T-helper 17 cell (primary cell): Measurements from ENCODE around the gene TEX52. TPM values are rescaled to one million over a fixed set of nuclear protein-coding genes. Genes with fewer than 3 reads are reported as not detected.
A peak's percentile ranks its signal among the peaks of the same experiment; 100 is the strongest.

ENCODE experiments used
- ATAC-seq: fragments of 150-1000 bp; cut with Tn5 transposase; 2 replicates; pipeline ENCODE4 v1.10.0; 2021; ENCODE audit warnings: mild to moderate bottlenecking, moderate library complexity
- DNase-seq, 3 donors: peaks; one replicate each; pipeline versions ENCODE4 v3.0.0 to v3.0.0-alpha.2; 2020 to 2021
- H3K9me3 ChIP-seq: one replicate; pipeline ENCODE4 v1.7.0; 2013; ENCODE audit warnings: low read length, mild to moderate bottlenecking; ENCODE audit not compliant: control insufficient read depth, poor library complexity, severe bottlenecking
- H3K27ac Mint-ChIP-seq: one replicate; pipeline ENCODE4 v1.8.0; 2022; ENCODE audit warnings: mild to moderate bottlenecking, moderate library complexity, mixed read lengths
- H3K27me3 Mint-ChIP-seq: one replicate; pipeline ENCODE4 v1.8.0; 2022; ENCODE audit warnings: mixed read lengths
- H3K36me3 Mint-ChIP-seq: one replicate; pipeline ENCODE4 v1.8.0; 2022; ENCODE audit warnings: low read depth, mixed read lengths
- H3K4me1 Mint-ChIP-seq: one replicate; pipeline ENCODE4 v1.8.0; 2022; ENCODE audit warnings: mild to moderate bottlenecking, mixed read lengths
- H3K4me3 Mint-ChIP-seq: one replicate; pipeline ENCODE4 v1.8.0; 2022; ENCODE audit warnings: mild to moderate bottlenecking, moderate library complexity, mixed read lengths
- total RNA-seq, 4 donors: library from RNA in 2 of 4; stranded (reverse) in 2 of 4; gene quantifications; one replicate each; pipeline ENCODE4 v1.2.3 and lab custom pipeline; 2022 to 2026

Gene TEX52
- total RNA-seq, 2 donors from 2014 or later, result not detected

GRCh38 chr12:2813214-2814185, 43.3 kb downstream of the TEX52 start:
- DNase-seq (peak in 1 of 3 donors; percentile 21), ATAC-seq (peak; percentile 14)
- Mint-ChIP-seq H3K27ac (peak overlapping the region; percentile 98), H3K4me1 (peaks cover 26% of the 10 kb centered on the region), H3K36me3 (peaks cover 5% of the 10 kb centered on the region), H3K27me3 (no peaks in the 10 kb centered on the region), H3K4me3 (peak overlapping the region; percentile 99)
- H3K9me3 ChIP-seq, result no peaks in the 10 kb centered on the region

GRCh38 chr12:2812290-2813213, 44.3 kb downstream of the TEX52 start, which contains the start of gene ITFG2:
Gene ITFG2, plus strand, starts transcription at chr12:2812668. Its CDS starts 93 bp downstream, at chr12:2812761.
- no peaks in the 10 kb centered on the region for H3K9me3 ChIP-seq
- Mint-ChIP-seq H3K36me3 (peaks cover 3% of the 10 kb centered on the region), H3K27me3 (no peaks in the 10 kb centered on the region), H3K27ac (peak within 1 kb of the TSS; percentile 98), H3K4me1 (peaks cover 26% of the 10 kb centered on the region), H3K4me3 (peak within 1 kb of the TSS; percentile 99)
- DNase-seq (peak; percentile 82 to 88 (median 88)), ATAC-seq (peak; percentile 94)

GRCh38 chr12:2811801-2812200, 45.0 kb downstream of the TEX52 start:
- peak overlapping the region; percentile 98 for H3K27ac Mint-ChIP-seq
- peaks cover 26% of the 10 kb centered on the region for H3K4me1 Mint-ChIP-seq
- H3K9me3 ChIP-seq, result no peaks in the 10 kb centered on the region
- H3K27me3 Mint-ChIP-seq, result no peaks in the 10 kb centered on the region
- DNase-seq, result no peak
- peaks cover 3% of the 10 kb centered on the region for H3K36me3 Mint-ChIP-seq
- H3K4me3 Mint-ChIP-seq, result no peak overlapping the region
- no peak for ATAC-seq

- Mint-ChIP-seq H3K4me3 (no peak overlapping the region), H3K4me1 (peaks cover 7% of the 10 kb centered on the region)
- no peak for ATAC-seq
These were observed 50.1 kb downstream of the TEX52 start for GRCh38 chr12:2806700-2807099.

GRCh38 chr12:2805143-2805520, 51.7 kb downstream of the TEX52 start:
- H3K27ac Mint-ChIP-seq, result peak overlapping the region; percentile 14
- H3K4me3 Mint-ChIP-seq, result no peak overlapping the region
- no peaks in the 10 kb centered on the region for H3K9me3 ChIP-seq
- no peak for ATAC-seq
- DNase-seq, result no peak
- peaks cover 3% of the 10 kb centered on the region for H3K4me1 Mint-ChIP-seq
- H3K27me3 Mint-ChIP-seq, result no peaks in the 10 kb centered on the region
- peaks cover 2% of the 10 kb centered on the region for H3K36me3 Mint-ChIP-seq

More at GRCh38 chr12:2806700-2807099, 50.1 kb downstream of the TEX52 start:
- peaks cover 2% of the 10 kb centered on the region for H3K36me3 Mint-ChIP-seq
- DNase-seq, result no peak
- H3K9me3 ChIP-seq, result no peaks in the 10 kb centered on the region
- no peak overlapping the region for H3K27ac Mint-ChIP-seq
- H3K27me3 Mint-ChIP-seq, result no peaks in the 10 kb centered on the region

- ATAC-seq, result no peak
- Mint-ChIP-seq H3K36me3 (peaks cover 2% of the 10 kb centered on the region), H3K27ac (no peak overlapping the region), H3K4me3 (no peak overlapping the region), H3K27me3 (no peaks in the 10 kb centered on the region), H3K4me1 (peaks cover 3% of the 10 kb centered on the region)
- no peaks in the 10 kb centered on the region for H3K9me3 ChIP-seq
- DNase-seq, result no peak
These were observed 52.3 kb downstream of the TEX52 start for GRCh38 chr12:2804393-2805142.

- H3K9me3 ChIP-seq, result no peaks in the 10 kb centered on the region
- no peak for DNase-seq
- H3K27me3 Mint-ChIP-seq, result no peaks in the 10 kb centered on the region
- H3K36me3 Mint-ChIP-seq, result peaks cover 2% of the 10 kb centered on the region
- H3K27ac Mint-ChIP-seq, result no peak overlapping the region
- no peak for ATAC-seq
- peaks cover 3% of the 10 kb centered on the region for H3K4me1 Mint-ChIP-seq
- H3K4me3 Mint-ChIP-seq, result no peak overlapping the region
These were observed 53.0 kb downstream of the TEX52 start for GRCh38 chr12:2803635-2804392.

- H3K36me3 Mint-ChIP-seq, result peaks cover 2% of the 10 kb centered on the region
These were observed 55.6 kb downstream of the TEX52 start for GRCh38 chr12:2801044-2801783.

GRCh38 chr12:2800046-2800570, 56.7 kb downstream of the TEX52 start:
- no peak for DNase-seq
- H3K9me3 ChIP-seq, result no peaks in the 10 kb centered on the region
- Mint-ChIP-seq H3K36me3 (no peaks in the 10 kb centered on the region), H3K4me3 (no peak overlapping the region), H3K27ac (no peak overlapping the region), H3K4me1 (peaks cover 20% of the 10 kb centered on the region), H3K27me3 (no peaks in the 10 kb centered on the region)
- no peak for ATAC-seq

More at GRCh38 chr12:2801044-2801783, 55.6 kb downstream of the TEX52 start:
- Mint-ChIP-seq H3K4me3 (no peak overlapping the region), H3K4me1 (peaks cover 20% of the 10 kb centered on the region), H3K27me3 (no peaks in the 10 kb centered on the region), H3K27ac (no peak overlapping the region)
- ATAC-seq, result no peak
- DNase-seq, result no peak
- no peaks in the 10 kb centered on the region for H3K9me3 ChIP-seq
